Measurements from ENCODE around the gene ARHGEF6. TPM values are rescaled to one million over a fixed set of nuclear protein-coding genes. Genes with fewer than 3 reads are reported as not detected.

Gene ARHGEF6
- total RNA-seq, 4 donors from 2014 or later, result 0.61 to 10.5 (median 2.9) TPM

- intact Hi-C loops (cut with DNase I), result no loop called here
- no peaks in the 10 kb centered on the region for H3K9me3 ChIP-seq
- H3K4me3 ChIP-seq, result no peak overlapping the region
- peaks cover 0 to under 1% (median 0%) of the 10 kb centered on the region in 3 donors for H3K36me3 ChIP-seq
- DNase-seq, result no peak
- no peak for TF ChIP-seq CTCF (IDR thresholded peaks at IDR 0.05)
- no peak for TF ChIP-seq POLR2A (IDR thresholded peaks at IDR 0.05)
- H3K27me3 ChIP-seq, result no peaks in the 10 kb centered on the region
- H3K27ac ChIP-seq, result no peak overlapping the region
- WGBS, 2 donors, result 56 to 76% methylated on average over 2 to 3 of the region's 3 CpGs
- H3K4me1 ChIP-seq, result no peaks in the 10 kb centered on the region
These were observed 34.4 kb upstream of the ARHGEF6 start for GRCh38 chrX:136814847-136815750.

- DNase-seq, result no peak
- Histone ChIP-seq H3K4me1 (no peaks in the 10 kb centered on the region), H3K9me3 (no peaks in the 10 kb centered on the region), H3K36me3 (no peaks in the 10 kb centered on the region), H3K27me3 (no peaks in the 10 kb centered on the region), H3K27ac (no peak overlapping the region), H3K4me3 (no peak overlapping the region)
- TF ChIP-seq POLR2A (IDR thresholded peaks at IDR 0.05) (no peak), CTCF (IDR thresholded peaks at IDR 0.05) (no peak)
- intact Hi-C loops (cut with DNase I), result no loop called here
- WGBS, 2 donors, result 36% methylated on average over 1 of the region's 1 CpG; no CpG with 5 or more reads in 1 of the 2 donors
These were observed 31.6 kb upstream of the ARHGEF6 start for GRCh38 chrX:136812286-136812685.

GRCh38 chrX:136810493-136810892 is 29.8 kb upstream of the ARHGEF6 start:
- no peak overlapping the region for H3K4me3 ChIP-seq
- intact Hi-C loops (cut with DNase I), result no loop called here
- TF ChIP-seq POLR2A (IDR thresholded peaks at IDR 0.05) (no peak), CTCF (IDR thresholded peaks at IDR 0.05) (no peak)
- H3K36me3 ChIP-seq, result no peaks in the 10 kb centered on the region
- H3K9me3 ChIP-seq, result no peaks in the 10 kb centered on the region
- no peaks in the 10 kb centered on the region for H3K4me1 ChIP-seq
- H3K27ac ChIP-seq, result no peak overlapping the region
- WGBS, 2 donors, result 65 to 79% methylated on average over 3 of the region's 3 CpGs
- H3K27me3 ChIP-seq, result no peaks in the 10 kb centered on the region
- DNase-seq, result no peak

GRCh38 chrX:136806891-136807410 is 26.2 kb upstream of the ARHGEF6 start:
- Histone ChIP-seq H3K27me3 (no peaks in the 10 kb centered on the region), H3K9me3 (no peaks in the 10 kb centered on the region), H3K27ac (no peak overlapping the region), H3K36me3 (no peaks in the 10 kb centered on the region), H3K4me3 (no peak overlapping the region), H3K4me1 (no peaks in the 10 kb centered on the region)
- no peak for TF ChIP-seq CTCF (IDR thresholded peaks at IDR 0.05)
- TF ChIP-seq POLR2A (IDR thresholded peaks at IDR 0.05), result no peak
- WGBS, 2 donors, result 78 to 100% methylated on average over 1 of the region's 1 CpG
- no peak for DNase-seq
- intact Hi-C loops (cut with DNase I), result no loop called here

- Histone ChIP-seq H3K27me3 (no peaks in the 10 kb centered on the region), H3K27ac (no peak overlapping the region), H3K4me3 (no peak overlapping the region), H3K9me3 (no peaks in the 10 kb centered on the region), H3K36me3 (no peaks in the 10 kb centered on the region), H3K4me1 (no peaks in the 10 kb centered on the region)
- 60 to 87% methylated on average over 2 of the region's 2 CpGs for WGBS, 2 donors
- intact Hi-C loops (cut with DNase I), result no loop called here
- no peak for TF ChIP-seq CTCF (IDR thresholded peaks at IDR 0.05)
- DNase-seq, result no peak
These were observed 21.8 kb upstream of the ARHGEF6 start for GRCh38 chrX:136802515-136802914.
